Cardiac muscle cell (in vitro differentiated cells and primary cell): Measurements from ENCODE around the gene MYO1C. TPM values are rescaled to one million over a fixed set of nuclear protein-coding genes. Genes with fewer than 3 reads are reported as not detected.

Experiments
- DNase-seq, 2 donors: peaks; one replicate each; pipeline versions ENCODE4 v3.0.0 to v3.0.0-alpha.2; 2010 to 2017; ENCODE audit warnings: low read depth in 1 of 2, low spot score in 1 of 2
- H3K27ac ChIP-seq: fragments of 200-600 bp; sonication (generic); 2 replicates; pipeline ENCODE4 v1.5.1; 2016
- H3K27me3 ChIP-seq: fragments of 200-600 bp; sonication (generic); 2 replicates; pipeline ENCODE4 v1.6.0; 2016; ENCODE audit warnings: control low read depth
- H3K36me3 ChIP-seq: fragments of 200-600 bp; sonication (generic); 2 replicates; pipeline ENCODE4 v1.5.1; 2016; ENCODE audit warnings: control low read depth
- H3K4me1 ChIP-seq: fragments of 200-600 bp; sonication (generic); 2 replicates; pipeline ENCODE4 v1.8.1; 2017; ENCODE audit warnings: low read depth, mild to moderate bottlenecking, mixed run types
- H3K4me3 ChIP-seq: fragments of 200-600 bp; sonication (generic); 2 replicates; pipeline ENCODE4 v1.5.1; 2016; ENCODE audit warnings: mild to moderate bottlenecking
- H3K9me3 ChIP-seq: fragments of 200-600 bp; sonication (generic); 2 replicates; pipeline ENCODE4 v1.5.1; 2017; ENCODE audit warnings: low read depth, mild to moderate bottlenecking, control low read depth
- CTCF ChIP-seq: IDR thresholded peaks from 2 replicates; pipeline ENCODE4 v1.5.1; 2012; ENCODE audit warnings: low read depth, mild to moderate bottlenecking, low read length
- polyA plus RNA-seq: library from polyadenylated mRNA; unstranded; fragments of >200 nt; fragmentation: Nextera tagmentation; extraction: Ambion mirVana; gene quantifications from 2 replicates; pipeline ENCODE4 v1.2.1, GENCODE V29; 2016
- total RNA-seq: library from RNA; depleted of rRNA; stranded (reverse); fragments of >200 nt; gene quantifications from 2 replicates; pipeline ENCODE4 v1.2.3, GENCODE V29; 2016

The MYO1C gene
- total and polyA plus RNA-seq, 2 experiments from 2014 or later, result 34.1 to 63.9 TPM

DNA sequence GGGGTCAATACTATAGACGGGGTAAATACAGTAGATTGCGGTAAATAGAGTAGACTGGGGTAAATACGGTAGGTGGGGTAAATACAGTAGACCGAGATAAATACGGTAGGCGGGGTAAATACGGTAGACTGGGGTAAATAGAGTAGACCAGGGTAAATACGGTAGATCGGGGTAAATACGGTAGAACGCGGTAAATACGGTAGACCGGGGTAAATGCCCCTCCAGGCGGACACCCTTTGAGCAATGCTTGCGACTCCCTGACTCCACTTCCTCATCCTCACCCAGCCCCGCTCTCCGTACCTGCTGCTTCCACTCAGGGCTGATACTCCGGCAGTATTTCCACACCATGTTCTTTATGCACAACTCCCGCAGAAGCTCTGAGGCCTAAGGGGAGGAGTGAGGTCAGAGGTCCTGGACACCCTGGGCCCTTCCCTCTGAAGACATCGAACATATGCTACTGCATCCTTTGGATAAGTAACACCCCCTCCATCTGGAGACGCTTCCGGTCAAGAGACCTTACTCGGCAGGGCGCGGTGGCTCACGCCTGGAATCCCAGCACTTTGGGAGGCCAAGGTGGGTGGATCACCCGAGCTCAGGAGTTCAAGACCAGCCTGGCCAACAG, 23.1 kb downstream of the MYO1C start:
- H3K27me3 ChIP-seq, result no peaks in the 10 kb centered on the region
- H3K27ac ChIP-seq, result no peak overlapping the region
- H3K9me3 ChIP-seq, result no peaks in the 10 kb centered on the region
- no peak for TF ChIP-seq CTCF
- H3K4me3 ChIP-seq, result no peak overlapping the region
- no peaks in the 10 kb centered on the region for H3K4me1 ChIP-seq
- peaks cover 6% of the 10 kb centered on the region for H3K36me3 ChIP-seq
- peak; percentile 50 to 61 for DNase-seq

GRCh38 chr17:1467898-1468492, 24.5 kb downstream of the MYO1C start:
- DNase-seq, result peak in 1 of 2 donors; percentile 50
- no peak for TF ChIP-seq CTCF
- no peaks in the 10 kb centered on the region for H3K4me1 ChIP-seq
- peaks cover 6% of the 10 kb centered on the region for H3K36me3 ChIP-seq
- H3K9me3 ChIP-seq, result no peaks in the 10 kb centered on the region
- H3K27me3 ChIP-seq, result no peaks in the 10 kb centered on the region
- H3K4me3 ChIP-seq, result no peak overlapping the region
- no peak overlapping the region for H3K27ac ChIP-seq

GRCh38 chr17:1467258-1467657, 25.2 kb downstream of the MYO1C start:
- H3K36me3 ChIP-seq, result peaks cover 6% of the 10 kb centered on the region
- no peaks in the 10 kb centered on the region for H3K4me1 ChIP-seq
- no peaks in the 10 kb centered on the region for H3K9me3 ChIP-seq
- no peaks in the 10 kb centered on the region for H3K27me3 ChIP-seq
- TF ChIP-seq CTCF, result no peak
- H3K4me3 ChIP-seq, result no peak overlapping the region
- DNase-seq, result no peak
- no peak overlapping the region for H3K27ac ChIP-seq

DNA sequence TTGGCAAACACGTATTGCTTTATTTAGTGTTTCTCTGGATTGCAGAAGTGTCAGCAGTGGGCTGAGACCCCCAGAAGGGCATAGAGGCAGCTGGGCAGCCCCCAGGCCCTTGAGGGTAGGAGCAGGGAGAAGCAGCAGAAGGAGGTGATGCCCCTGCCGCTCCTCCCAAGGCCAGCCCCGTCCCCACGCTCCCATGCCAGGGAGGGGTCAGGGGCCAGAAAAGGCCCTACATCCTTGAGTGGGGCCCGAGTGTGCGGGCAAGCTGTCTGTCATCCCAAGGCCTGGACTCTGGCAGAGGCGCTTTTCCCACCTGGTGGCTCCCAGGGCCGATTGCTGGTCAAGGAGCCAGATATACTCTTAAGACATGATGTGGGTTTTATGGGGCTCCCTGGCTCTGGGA, 28.3 kb downstream of the MYO1C start:
- Histone ChIP-seq H3K36me3 (peaks cover 6% of the 10 kb centered on the region), H3K4me3 (no peak overlapping the region), H3K27ac (no peak overlapping the region), H3K4me1 (no peaks in the 10 kb centered on the region), H3K9me3 (no peaks in the 10 kb centered on the region), H3K27me3 (no peaks in the 10 kb centered on the region)
- DNase-seq, result no peak
- no peak for TF ChIP-seq CTCF

DNA sequence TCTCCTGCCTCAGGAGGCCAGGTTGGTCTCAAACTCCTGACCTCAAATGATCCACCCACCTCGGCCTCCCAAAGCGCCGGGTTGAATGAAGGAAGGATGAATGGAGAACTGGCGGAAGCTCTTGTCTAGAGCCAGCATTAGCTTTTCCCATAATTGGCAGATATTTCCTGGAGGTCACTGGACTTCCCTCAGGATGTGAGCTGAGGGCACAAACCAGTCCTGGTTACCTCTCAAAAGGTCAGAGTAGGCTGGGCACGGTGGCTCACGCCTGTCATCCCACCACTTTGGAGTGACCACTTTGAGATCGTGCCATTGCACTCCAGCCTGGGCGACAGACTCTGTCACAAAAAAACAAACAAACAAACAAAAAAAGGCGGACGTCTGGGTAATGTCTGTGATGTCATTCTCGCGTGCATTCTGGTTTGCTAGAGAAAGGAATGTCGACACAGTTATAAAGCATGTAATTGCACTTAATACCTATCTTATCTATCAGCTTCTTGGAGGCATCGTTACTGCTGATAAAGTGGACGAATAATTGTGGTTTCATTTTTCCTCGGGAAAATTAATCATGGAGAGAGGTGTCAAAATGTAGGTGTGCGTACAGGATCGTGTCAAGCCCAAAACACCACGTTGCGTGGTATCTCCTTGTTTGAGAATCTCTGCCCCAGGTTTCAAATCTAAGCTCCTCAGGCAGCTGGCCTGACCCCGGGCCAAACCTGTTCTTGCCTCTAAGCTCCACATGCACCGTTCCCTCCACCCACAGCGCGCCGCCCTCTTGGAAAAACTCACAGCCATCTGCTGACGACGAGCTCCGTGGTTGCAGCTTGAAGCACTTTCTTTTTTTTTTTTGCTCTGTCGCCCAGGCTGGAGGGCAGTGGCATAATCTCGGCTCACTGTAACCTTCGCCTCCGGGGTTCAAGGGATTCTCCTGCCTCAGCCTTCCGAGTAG, 30.0 kb downstream of the MYO1C start:
- Histone ChIP-seq H3K4me1 (no peaks in the 10 kb centered on the region), H3K27ac (peak overlapping the region; percentile 39), H3K27me3 (no peaks in the 10 kb centered on the region), H3K9me3 (no peaks in the 10 kb centered on the region), H3K4me3 (no peak overlapping the region), H3K36me3 (no peaks in the 10 kb centered on the region)
- DNase-seq, result peak in 1 of 2 donors; percentile 47
- TF ChIP-seq CTCF, result no peak
